Measurements from ENCODE around the gene RCC1. TPM values are rescaled to one million over a fixed set of nuclear protein-coding genes. Genes with fewer than 3 reads are reported as not detected.
"Not testable (repeated sequence)": the region's sequence is repeated elsewhere in the genome, so short reads cannot be mapped to it uniquely, and the experiment has no call there.

RCC1 gene
- 76.9 and 87.3 TPM in 2 replicates for total RNA-seq (2014; rRNA removed; shearing (Covaris generic); ENCODE audit: low replicate concordance)

- peak; percentile 95 for DNase-seq (ENCODE audit: low read depth)
- in situ Hi-C loops (cut with HindIII; ENCODE audit: low pct_unique_long_range_greater_than_20kb, low sequenced_read_pairs): no loop called here
Measured at GRCh38 chr1:28505406-28506187, at the start of gene RCC1. Gene RCC1, plus strand, starts transcription at chr1:28506043. Its CDS starts 23,824 bp downstream, at chr1:28529867.

GRCh38 chr1:28456078-28456477 is 49.8 kb upstream of the RCC1 start:
- in situ Hi-C loops (cut with HindIII; ENCODE audit: low pct_unique_long_range_greater_than_20kb, low sequenced_read_pairs): no loop called here
- DNase-seq (ENCODE audit: low read depth): peak; percentile 35

DNA sequence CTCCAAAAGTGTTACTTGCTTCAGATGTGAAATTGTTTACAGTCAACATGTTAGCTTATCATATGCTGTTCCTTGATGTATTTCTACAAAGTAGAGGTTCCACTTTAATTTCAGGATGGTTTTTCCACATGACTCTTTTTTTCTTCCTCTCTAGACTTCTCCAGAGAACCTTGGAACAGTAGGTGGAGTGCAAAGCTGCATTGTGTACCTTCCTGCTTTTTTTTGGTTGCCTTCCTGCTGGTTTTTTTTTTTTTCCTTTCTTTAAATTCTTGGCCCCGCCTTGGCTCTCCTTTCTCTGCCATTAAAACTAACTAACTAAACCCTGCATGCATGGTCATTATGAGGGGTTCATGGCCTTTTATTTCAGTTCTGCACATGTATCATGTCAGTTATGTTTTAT is 48.2 kb upstream of the RCC1 start:
- DNase-seq (ENCODE audit: low read depth): no peak
- in situ Hi-C loops (cut with HindIII; ENCODE audit: low pct_unique_long_range_greater_than_20kb, low sequenced_read_pairs): no loop called here

DNA sequence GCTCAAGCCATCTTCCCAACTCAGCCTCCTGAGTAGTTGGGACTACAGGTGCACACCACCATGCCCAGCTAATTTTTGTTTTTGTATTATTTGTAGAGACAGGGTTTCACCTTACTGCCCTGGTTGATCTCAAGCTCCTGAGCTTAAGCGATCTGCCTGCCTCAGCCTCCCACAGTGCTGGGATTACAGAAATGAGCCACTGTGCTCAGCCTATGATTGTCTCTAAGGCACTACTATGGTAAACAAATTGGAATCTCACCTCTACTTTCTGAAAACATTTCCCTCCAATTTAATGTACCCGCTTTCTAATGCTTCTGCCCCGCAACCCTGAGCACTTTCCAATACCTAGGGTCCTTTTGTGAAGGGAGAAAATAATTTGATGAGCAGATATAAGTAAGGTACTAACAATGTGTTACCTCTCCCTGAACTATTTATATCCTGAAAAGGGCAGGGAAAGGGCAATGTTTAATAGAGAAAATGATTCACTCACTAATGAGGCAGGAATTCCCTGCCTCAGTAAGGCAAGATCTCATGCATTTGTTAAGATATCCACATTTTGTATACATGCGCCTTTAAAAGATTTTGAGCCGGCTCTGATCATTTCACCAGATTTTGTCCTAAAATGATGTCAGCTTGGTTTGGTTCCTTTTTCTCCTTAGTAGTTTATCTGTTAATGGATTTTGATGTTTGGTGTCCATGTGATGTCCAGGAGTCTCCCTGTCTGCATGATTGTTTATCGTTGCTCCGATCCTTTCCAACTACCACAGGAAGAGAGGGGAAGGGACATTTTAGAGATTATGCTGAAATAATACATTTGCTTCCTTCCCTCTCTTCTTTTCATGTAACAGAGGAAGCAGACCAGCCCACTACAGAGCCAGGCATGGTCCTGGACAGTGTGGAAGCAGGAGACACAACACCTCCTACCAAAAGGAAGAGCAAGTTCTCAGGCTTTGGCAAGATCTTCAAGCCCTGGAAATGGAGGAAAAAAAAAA is 47.3 kb upstream of the RCC1 start:
- in situ Hi-C loops (cut with HindIII; ENCODE audit: low pct_unique_long_range_greater_than_20kb, low sequenced_read_pairs): no loop called here
- DNase-seq (ENCODE audit: low read depth): no peak

DNA sequence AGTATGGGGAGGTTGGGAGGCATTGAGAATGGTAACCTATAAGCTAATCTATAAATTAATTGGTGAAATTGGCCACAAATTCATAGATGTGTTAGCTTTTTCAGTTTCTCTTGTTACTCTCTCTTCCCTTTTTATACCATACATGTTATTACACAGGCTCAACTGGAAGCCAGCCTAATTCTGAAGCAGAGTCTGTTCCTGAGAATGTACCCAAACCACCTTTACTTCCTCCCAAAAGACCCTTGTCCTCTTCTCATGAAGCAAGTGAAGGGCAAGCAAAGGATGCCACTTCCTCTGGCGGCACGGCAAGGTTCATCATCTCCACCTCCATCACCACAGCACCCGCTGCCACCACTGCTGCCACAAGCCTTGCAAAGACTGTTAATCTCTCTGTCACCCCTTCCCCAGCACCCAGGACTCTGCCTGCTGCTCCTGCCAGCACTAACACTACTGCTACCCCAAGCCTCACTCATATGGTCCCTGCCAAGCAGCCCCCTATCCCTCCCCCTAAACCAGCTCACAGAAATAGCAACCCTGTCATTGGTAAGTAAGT is 39.5 kb upstream of the RCC1 start:
- in situ Hi-C loops (cut with HindIII; ENCODE audit: low pct_unique_long_range_greater_than_20kb, low sequenced_read_pairs): no loop called here
- no peak for DNase-seq (ENCODE audit: low read depth)

DNA sequence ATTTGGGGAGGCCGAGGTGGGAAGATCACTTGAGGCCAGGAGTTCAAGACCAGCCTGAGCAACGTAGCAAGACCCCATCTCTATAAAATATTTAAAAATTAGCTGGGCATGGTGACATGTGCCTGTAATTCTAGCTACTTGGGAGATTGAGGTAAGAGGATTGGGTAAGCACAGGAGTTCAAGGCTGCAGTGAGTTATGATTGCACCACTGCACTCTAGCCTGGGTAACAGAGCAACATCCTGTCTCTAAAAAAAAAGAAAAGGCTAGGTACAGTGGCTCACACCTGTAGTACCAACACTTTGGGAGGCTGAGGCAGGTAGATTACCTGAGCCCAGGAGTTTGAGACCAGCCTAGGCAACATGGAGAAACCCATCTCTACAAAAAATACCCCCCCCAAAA is 35.7 kb upstream of the RCC1 start:
- in situ Hi-C loops (cut with HindIII; ENCODE audit: low pct_unique_long_range_greater_than_20kb, low sequenced_read_pairs): no loop called here

DNA sequence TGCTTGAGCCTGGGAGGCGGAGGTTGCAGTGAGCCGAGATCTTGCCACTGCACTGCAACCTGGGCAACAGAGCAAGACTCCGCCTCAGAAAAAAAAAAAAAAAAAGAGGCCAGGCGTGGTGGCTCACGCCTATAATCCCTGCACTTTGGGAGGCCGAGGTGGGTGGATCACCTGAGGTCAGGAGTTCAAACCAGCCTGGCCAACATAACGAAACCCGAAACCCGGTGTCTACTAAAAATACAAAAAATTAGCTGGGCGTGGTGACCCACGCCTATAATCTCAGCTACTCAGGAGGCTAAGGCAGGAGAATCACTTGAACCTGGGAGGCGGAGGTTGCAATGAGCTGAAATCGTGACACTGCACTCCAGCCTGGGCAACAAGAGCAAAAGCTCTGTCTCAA is 26.3 kb upstream of the RCC1 start:
- DNase-seq (ENCODE audit: low read depth); in situ Hi-C loops (cut with HindIII; ENCODE audit: low pct_unique_long_range_greater_than_20kb, low sequenced_read_pairs): not testable (repeated sequence)

More for the DNA sequence above, 35.7 kb upstream of the RCC1 start:
- DNase-seq (ENCODE audit: low read depth): no peak

GRCh38 chr1:28480308-28480707 is 25.5 kb upstream of the RCC1 start:
- peak; percentile 17 for DNase-seq (ENCODE audit: low read depth)
- in situ Hi-C loops (cut with HindIII; ENCODE audit: low pct_unique_long_range_greater_than_20kb, low sequenced_read_pairs): no loop called here

GRCh38 chr1:28482138-28482537 is 23.7 kb upstream of the RCC1 start:
- in situ Hi-C loops (cut with HindIII; ENCODE audit: low pct_unique_long_range_greater_than_20kb, low sequenced_read_pairs): no loop called here
- DNase-seq (ENCODE audit: low read depth): no peak

DNA sequence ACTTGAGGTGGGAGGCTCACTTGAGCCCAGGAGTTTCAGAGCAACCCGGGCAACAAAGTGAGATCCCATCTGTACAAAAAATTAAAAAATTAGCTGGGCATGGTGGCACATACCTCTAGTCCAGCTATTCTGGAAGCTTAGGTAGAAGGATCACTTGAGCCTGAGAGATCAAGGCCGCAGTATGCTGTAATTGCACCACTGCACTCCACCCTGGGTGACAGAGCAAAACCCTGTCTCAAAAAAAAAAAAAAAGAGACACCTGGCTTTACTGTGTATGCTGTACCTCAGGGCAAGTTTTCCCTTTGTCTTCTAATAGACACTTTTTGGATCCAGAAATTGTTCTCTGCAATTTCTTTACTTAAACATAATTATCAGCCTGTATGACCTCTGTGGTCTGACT is 23.1 kb upstream of the RCC1 start:
- in situ Hi-C loops (cut with HindIII; ENCODE audit: low pct_unique_long_range_greater_than_20kb, low sequenced_read_pairs): no loop called here
- no peak for DNase-seq (ENCODE audit: low read depth)

DNA sequence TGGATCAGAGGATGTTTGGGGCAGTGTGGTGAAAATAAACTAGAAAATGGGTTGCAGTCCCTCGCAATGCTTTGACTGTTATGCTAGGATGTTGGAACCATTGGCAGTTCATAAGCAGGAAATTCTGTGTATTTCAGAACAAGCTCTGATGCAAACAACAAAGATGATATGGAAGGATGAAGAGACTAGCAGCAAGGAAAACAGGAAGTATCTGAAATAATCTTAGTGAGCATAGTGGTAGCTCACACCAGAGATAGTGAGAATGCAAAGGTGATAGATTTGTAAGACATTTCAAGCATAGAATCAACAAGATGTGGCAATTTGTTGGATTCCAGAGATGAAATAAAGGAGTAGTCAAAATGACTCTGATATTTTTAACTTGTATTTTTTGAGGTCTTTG is 11.1 kb upstream of the RCC1 start:
- in situ Hi-C loops (cut with HindIII; ENCODE audit: low pct_unique_long_range_greater_than_20kb, low sequenced_read_pairs): no loop called here

DNA sequence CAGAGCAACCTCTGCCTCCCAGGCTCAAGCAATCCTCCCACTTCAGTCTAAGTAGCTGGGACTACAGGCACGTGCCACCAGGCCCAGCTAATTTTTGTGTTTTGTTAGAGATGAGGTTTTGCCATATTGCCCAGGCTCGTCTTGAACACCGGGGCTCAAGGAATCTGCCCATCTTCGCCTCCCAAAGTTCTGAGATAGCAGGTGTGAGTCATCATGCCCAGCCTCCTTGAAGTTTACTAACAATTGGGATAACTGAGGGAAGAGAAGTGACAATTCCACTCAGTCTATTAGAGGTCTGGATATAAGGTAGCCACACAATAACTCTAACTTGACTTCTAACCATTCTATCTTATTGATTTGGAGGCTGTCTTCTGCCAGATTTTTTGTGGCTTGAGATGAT is 6.3 kb upstream of the RCC1 start:
- no peak for DNase-seq (ENCODE audit: low read depth)
- in situ Hi-C loops (cut with HindIII; ENCODE audit: low pct_unique_long_range_greater_than_20kb, low sequenced_read_pairs): no loop called here

More for the DNA sequence above, 11.1 kb upstream of the RCC1 start:
- DNase-seq (ENCODE audit: low read depth): no peak

DNA sequence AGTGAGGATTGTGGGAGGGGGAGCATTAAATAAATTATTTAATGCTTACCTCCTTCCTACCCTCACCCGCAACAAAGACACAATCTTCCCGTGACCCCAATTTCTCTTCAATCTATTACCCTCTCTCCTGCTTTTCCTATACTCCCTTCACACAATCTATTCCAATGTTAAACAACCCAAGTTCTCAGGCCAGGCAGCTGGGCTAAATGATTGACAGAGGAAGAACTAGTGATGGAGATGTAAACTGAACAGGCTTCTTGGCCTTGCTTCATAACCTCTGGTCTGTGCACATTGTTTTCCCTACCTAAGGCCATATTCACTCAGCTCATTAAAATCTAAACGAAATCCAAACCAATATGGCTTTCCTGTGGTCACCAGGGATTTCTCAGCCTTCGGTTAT is 3.9 kb upstream of the RCC1 start:
- DNase-seq (ENCODE audit: low read depth): no peak

GRCh38 chr1:28503117-28503516 is 2.7 kb upstream of the RCC1 start:
- in situ Hi-C loops (cut with HindIII; ENCODE audit: low pct_unique_long_range_greater_than_20kb, low sequenced_read_pairs): no loop called here
- DNase-seq (ENCODE audit: low read depth): no peak

More for the DNA sequence above, 3.9 kb upstream of the RCC1 start:
- in situ Hi-C loops (cut with HindIII; ENCODE audit: low pct_unique_long_range_greater_than_20kb, low sequenced_read_pairs): no loop called here

GRCh38 chr1:28506907-28507246 is 1.0 kb downstream of the RCC1 start:
- in situ Hi-C loops (cut with HindIII; ENCODE audit: low pct_unique_long_range_greater_than_20kb, low sequenced_read_pairs): no loop called here
- no peak for DNase-seq (ENCODE audit: low read depth)

- DNase-seq (ENCODE audit: low read depth): no peak
- in situ Hi-C loops (cut with HindIII; ENCODE audit: low pct_unique_long_range_greater_than_20kb, low sequenced_read_pairs): no loop called here
Measured at GRCh38 chr1:28507247-28507645, 1.4 kb downstream of the RCC1 start.

DNA sequence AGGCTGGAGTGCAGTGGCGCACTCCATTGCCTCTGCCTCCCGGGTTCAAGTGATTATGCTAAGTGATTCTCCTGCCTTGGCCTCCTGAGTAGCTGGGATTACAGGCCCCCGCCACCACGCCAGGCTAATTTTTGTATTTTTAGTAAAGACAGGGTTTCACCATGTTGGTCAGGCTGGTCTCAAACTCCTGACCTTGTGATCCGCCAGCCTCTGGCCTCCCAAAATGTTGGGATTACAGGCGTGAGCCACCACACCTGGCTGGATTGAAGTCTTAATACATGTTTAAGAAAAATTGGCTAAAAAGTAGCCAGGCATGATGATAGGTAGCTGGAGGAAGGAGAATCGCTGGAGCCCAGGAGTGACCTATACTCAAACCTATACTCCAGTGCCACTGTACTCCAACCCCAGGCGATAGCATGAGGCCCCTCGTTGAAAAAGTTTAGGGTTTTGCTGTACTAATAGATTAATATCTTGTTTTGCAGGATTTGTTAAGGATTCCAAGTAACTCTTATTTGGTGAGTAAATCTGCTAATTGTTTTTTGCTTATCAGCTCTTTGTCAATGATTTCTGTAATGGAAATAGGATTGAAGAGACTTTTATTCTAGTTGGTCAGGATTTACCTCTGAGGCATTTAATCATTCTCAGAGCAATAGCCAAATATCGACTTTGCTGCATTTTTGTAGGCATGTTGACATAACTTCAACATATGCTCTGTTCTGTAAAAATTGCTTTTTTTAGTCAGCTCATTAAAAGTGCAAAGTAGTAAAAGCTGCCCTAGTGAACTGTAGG is 2.0 kb downstream of the RCC1 start:
- no peak for DNase-seq (ENCODE audit: low read depth)
- in situ Hi-C loops (cut with HindIII; ENCODE audit: low pct_unique_long_range_greater_than_20kb, low sequenced_read_pairs): no loop called here

DNA sequence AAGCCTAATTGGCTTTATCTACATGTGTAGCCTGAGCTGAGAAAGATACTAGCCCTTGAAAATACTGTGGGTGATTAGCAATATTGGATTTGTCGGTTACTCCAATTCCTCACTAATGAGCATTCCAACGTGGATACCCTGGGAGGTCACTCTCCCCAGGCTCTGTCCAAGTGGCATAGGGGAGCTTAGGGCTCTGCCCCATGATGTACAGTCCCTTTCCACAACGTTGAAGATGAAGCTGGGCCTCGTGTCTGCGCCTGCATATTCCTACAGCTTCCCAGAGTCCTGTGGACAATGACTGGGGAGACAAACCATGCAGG is 2.6 kb downstream of the RCC1 start:
- in situ Hi-C loops (cut with HindIII; ENCODE audit: low pct_unique_long_range_greater_than_20kb, low sequenced_read_pairs): no loop called here
- DNase-seq (ENCODE audit: low read depth): no peak

Data from Caki2 (cell line).